HepG2 (cell line): ENCODE data around the gene CCM2. TPM values are rescaled to one million over a fixed set of nuclear protein-coding genes. Genes with fewer than 3 reads are reported as not detected.

Source experiments
- ATAC-seq: fragments of 200-7000 bp; cut with Tn5 transposase; 3 replicates; pipeline ENCODE4 v1.9.1; 2020; ENCODE audit warnings: mild to moderate bottlenecking, moderate library complexity
- BruUV-seq: library from RNA; stranded (reverse); fragments of 400-500 nt; replicated peaks from 2 replicates; lab custom pipeline; 2021; lab: Mats Ljungman, UMichigan
- CTCF ChIA-PET: fragments of 300-600 bp; formaldehyde crosslinking; extraction: SDS; loops from one replicate; lab custom pipeline; 2021; ENCODE audit warnings: low total read pairs, inconsistent platforms, low intra/inter-chr PET ratio; lab: Yijun Ruan, JAX
- POLR2A ChIA-PET: fragments of 350-600 bp; sonication (Branson Sonifier 250); formaldehyde crosslinking; loops from one replicate; lab custom pipeline; 2020; ENCODE audit warnings: antibody characterized with exemption, inconsistent platforms; lab: Yijun Ruan, JAX
- DNase-seq: peaks from one replicate; pipeline ENCODE4 v3.0.0-alpha.2; 2015; ENCODE audit warnings: low spot score
- FAIRE-seq: peaks from 3 replicates; lab custom pipeline; 2011; peaks lifted over from hg19 to GRCh38; lab: Jason Lieb, UNC
- H2AFZ ChIP-seq: one replicate; pipeline ENCODE4 v1.6.1; 2011; ENCODE audit warnings: low read length, inconsistent platforms
- H3K27ac ChIP-seq: fragments of 300-600 bp; 3 replicates; pipeline ENCODE4 v1.8.0; 2011; ENCODE audit warnings: mixed run types, mild to moderate bottlenecking, mixed read lengths, low read length, inconsistent platforms; ENCODE audit not compliant: insufficient read depth; ENCODE audit errors: extremely low read length
- H3K27me3 ChIP-seq, 2 experiments: fragments of 200-600 bp in 1 of 2; 2 replicates in 1 of 2; 3 replicates in 1 of 2; pipeline versions ENCODE4 v1.6.0 to v1.8.0; 2011; ENCODE audit warnings: low read length in 2 of 2, mild to moderate bottlenecking in 2 of 2, moderate library complexity in 2 of 2, inconsistent platforms in 1 of 2; ENCODE audit not compliant: insufficient read depth in 2 of 2, control insufficient read depth in 1 of 2
- H3K36me3 ChIP-seq, 2 experiments: fragments of 200-600 bp in 1 of 2; replicated peaks in 1 of 2; 2 replicates in 1 of 2; 3 replicates in 1 of 2; pipeline versions ENCODE4 v1.5.1 to v1.8.0; 2011; ENCODE audit warnings: low read length in 2 of 2, inconsistent platforms in 1 of 2; ENCODE audit not compliant: insufficient read depth in 2 of 2, control insufficient read depth in 1 of 2
- H3K4me1 ChIP-seq: 2 replicates; pipeline ENCODE4 v1.5.1; 2012; ENCODE audit warnings: low read length, inconsistent platforms; ENCODE audit not compliant: insufficient read depth
- H3K4me2 ChIP-seq: 2 replicates; pipeline ENCODE4 v1.6.0; 2011; ENCODE audit warnings: low read depth, low read length, inconsistent platforms
- H3K4me3 ChIP-seq, 3 experiments: fragments of 200-600 bp in 1 of 3; sonication (generic), shearing (Covaris generic) in 1 of 3; replicated peaks in 1 of 3; 2 replicates each; pipeline ENCODE4 v1.5.1; 2011 to 2016; ENCODE audit warnings: low read length in 3 of 3, inconsistent platforms in 2 of 3, low read depth in 2 of 3, mild to moderate bottlenecking in 2 of 3, control low read depth in 1 of 3, mixed read lengths in 1 of 3; ENCODE audit not compliant: insufficient read depth in 1 of 3
- H3K79me2 ChIP-seq: one replicate; pipeline ENCODE4 v1.6.1; 2011; ENCODE audit warnings: low read length, inconsistent platforms; ENCODE audit not compliant: insufficient read depth
- H3K9ac ChIP-seq: 2 replicates; pipeline ENCODE4 v1.6.0; 2011; ENCODE audit warnings: mild to moderate bottlenecking, low read depth, low read length, inconsistent platforms; ENCODE audit not compliant: insufficient read depth
- H3K9me3 ChIP-seq: 2 replicates; pipeline ENCODE4 v1.5.1; 2012; ENCODE audit warnings: mild to moderate bottlenecking, low read length
- H4K20me1 ChIP-seq: 2 replicates; pipeline ENCODE4 v1.6.0; 2011; ENCODE audit warnings: inconsistent platforms, mild to moderate bottlenecking, low read length, moderate library complexity; ENCODE audit not compliant: insufficient read depth
- ARID5B ChIP-seq: IDR thresholded peaks from 2 replicates; pipeline ENCODE4 v1.4.0; 2020; ENCODE audit warnings: mild to moderate bottlenecking, missing genetic modification reagents
- ASH2L ChIP-seq: fragments of 300-600, 200-600 bp; sonication (generic); IDR thresholded peaks from 2 replicates; pipeline ENCODE4 v1.7.0; 2017; ENCODE audit warnings: low read depth, mild to moderate bottlenecking, moderate library complexity, mixed read lengths, low read length; ENCODE audit not compliant: insufficient read length
- ATF4 ChIP-seq, 2 experiments: fragments of 450-650 bp in 1 of 2; sonication (generic) in 1 of 2; formaldehyde crosslinking; IDR thresholded peaks; 2 replicates each; pipeline versions ENCODE4 v1.5.0 to v1.8.0; 2020 to 2022; ENCODE audit warnings: mild to moderate bottlenecking in 1 of 2, missing genetic modification reagents in 1 of 2
- BCL6 ChIP-seq: IDR thresholded peaks from 2 replicates; pipeline ENCODE4 v1.6.1; 2016; ENCODE audit warnings: missing genetic modification reagents, missing compliant biosample characterization
- CC2D1A ChIP-seq: sonication (generic); formaldehyde crosslinking; IDR thresholded peaks from 2 replicates; pipeline ENCODE4 v1.8.1; 2023; ENCODE audit warnings: mild to moderate bottlenecking, missing genetic modification reagents
- ELF3 ChIP-seq: IDR thresholded peaks from 2 replicates; pipeline ENCODE4 v1.6.1; 2016; ENCODE audit warnings: missing genetic modification reagents, missing compliant biosample characterization
- FLYWCH1 ChIP-seq: sonication (generic); formaldehyde crosslinking; IDR thresholded peaks from 2 replicates; pipeline ENCODE4 v1.8.1; 2023; ENCODE audit warnings: mild to moderate bottlenecking, missing genetic modification reagents
- HDAC6 ChIP-seq: fragments of 200-600 bp; sonication (generic); IDR thresholded peaks from 2 replicates; pipeline ENCODE4 v1.7.0; 2017; ENCODE audit warnings: mild to moderate bottlenecking, antibody characterized with exemption, low read length, low read depth
- HHEX ChIP-seq: IDR thresholded peaks from 2 replicates; pipeline ENCODE4 v1.6.1; 2016; ENCODE audit warnings: control low read depth
- MYC ChIP-seq: sonication (generic); formaldehyde crosslinking; IDR thresholded peaks from 2 replicates; pipeline ENCODE4 v1.9.0; 2021; ENCODE audit warnings: missing genetic modification reagents, borderline replicate concordance
- NFKB2 ChIP-seq: sonication (generic); formaldehyde crosslinking; IDR thresholded peaks from 2 replicates; pipeline ENCODE4 v1.4.0; 2020; ENCODE audit warnings: missing genetic modification reagents, borderline replicate concordance
- TRAFD1 ChIP-seq: sonication (generic); formaldehyde crosslinking; IDR thresholded peaks from 2 replicates; pipeline ENCODE4 v1.5.1; 2020; ENCODE audit warnings: missing genetic modification reagents, mild to moderate bottlenecking, borderline replicate concordance
- TRIM22 ChIP-seq: fragments of 450-650 bp; IDR thresholded peaks from 2 replicates; pipeline ENCODE4 v1.6.1; 2017
- ZBTB34 ChIP-seq: sonication (generic); formaldehyde crosslinking; IDR thresholded peaks from 2 replicates; pipeline ENCODE4 v1.8.0; 2022; ENCODE audit warnings: mild to moderate bottlenecking, missing genetic modification reagents
- ZNF138 ChIP-seq: sonication (generic); formaldehyde crosslinking; IDR thresholded peaks from 2 replicates; pipeline ENCODE4 v1.5.0; 2020; ENCODE audit warnings: mild to moderate bottlenecking, low read depth, missing genetic modification reagents
- ZNF75D ChIP-seq: sonication (generic); formaldehyde crosslinking; IDR thresholded peaks from 2 replicates; pipeline ENCODE4 v1.8.1; 2023; ENCODE audit warnings: missing genetic modification reagents, mild to moderate bottlenecking, borderline replicate concordance
- WGBS: methylation state at CpG from one replicate; pipeline ENCODE4 v1.1.6; 2017; ENCODE audit warnings: low lambda C conversion rate; 5-methylcytosine and 5-hydroxymethylcytosine counted together
- in situ Hi-C: cut with HindIII; loops from 2 replicates; pipeline ENCODE4 v1.10.0; 2017; ENCODE audit warnings: low pct_unique_long_range_greater_than_20kb; ENCODE audit not compliant: extremely low pct_ligation_motif_present
- intact Hi-C: fragments of 100-400 bp; cut with micrococcal nuclease; formaldehyde crosslinking; loops from one replicate; pipeline ENCODE4 v1.10.0; 2022; ENCODE audit not compliant: unreplicated experiment
- polyA plus RNA-seq, 8 experiments: library from polyadenylated mRNA; depleted of rRNA in 3 of 8; stranded (reverse) in 7 of 8; unstranded in 1 of 8; fragments of >200 nt; fragmentation: Illumina TruSeq in 4 of 8; extraction: Trizol in 4 of 8; gene quantifications; 2 replicates each; pipeline versions ENCODE4 v1.2.1 to v1.2.3, GENCODE V29; 2011 to 2016; ENCODE audit warnings: low read depth in 4 of 8, missing spikeins in 1 of 8, mixed read lengths in 1 of 8; ENCODE audit not compliant: insufficient read depth in 1 of 8
- total RNA-seq, 5 experiments: library from RNA; depleted of rRNA; stranded (reverse); fragments of >200 nt; fragmentation: Illumina TruSeq; extraction: Trizol; gene quantifications; 2 replicates each; pipeline ENCODE4 v1.2.3, GENCODE V29; 2016; ENCODE audit warnings: low read depth in 1 of 5

Gene CCM2
- total and polyA plus RNA-seq, 2 of the 13 experiments (the other 11 are each of a cell fraction or from before 2014, with no cell fraction given), result 13.7 to 15.8 TPM

GRCh38 chr7:45035371-45035770, 35.4 kb downstream of the CCM2 start:
- ChIA-PET CTCF (no interaction called here), POLR2A (interaction anchor here (1.1 to 1.8 kb wide), 3 partner anchors 8 to 62 kb away, joined by 3 to 9 read pairs (median 3); no protein-coding TSS in a partner anchor)
- Histone ChIP-seq H3K27ac (no peak overlapping the region), H3K9ac (no peak overlapping the region), H3K9me3 (no peaks in the 10 kb centered on the region), H3K27me3 (no peaks in the 10 kb centered on the region), H3K4me2 (peak overlapping the region; percentile 3; the same call in 1 of the 2 replicates), H3K4me3 (no peak overlapping the region), H3K36me3 (no peaks in the 10 kb centered on the region), H2AFZ (no peak overlapping the region), H4K20me1 (no peaks in the 10 kb centered on the region), H3K79me2 (peaks cover 12% of the 10 kb centered on the region), H3K4me1 (peaks cover 70% of the 10 kb centered on the region)
- in situ Hi-C loops, result no loop called here
- DNase-seq (no peak), FAIRE-seq (no peak), ATAC-seq (no peak)
- intact Hi-C loops, result no loop called here
- WGBS, result 95% methylated on average over 5 of the region's 5 CpGs
- no TSS peak for BruUV-seq
- TF ChIP-seq ZBTB34, result no peak
- TF ChIP-seq FLYWCH1 (CRISPR knock-in tag), result no peak
- TF ChIP-seq HHEX (CRISPR knock-in tag), result no peak
- no peak for TF ChIP-seq BCL6 (CRISPR knock-in tag)
- no peak for TF ChIP-seq HDAC6
- no peak for TF ChIP-seq ZNF75D (CRISPR knock-in tag)
- TF ChIP-seq CC2D1A (CRISPR knock-in tag), result no peak
- TF ChIP-seq TRIM22, result no peak
- TF ChIP-seq ELF3, result no peak
- TF ChIP-seq ARID5B, result no peak
- TF ChIP-seq TRAFD1 (CRISPR knock-in tag), result no peak
- TF ChIP-seq ATF4 (CRISPR knock-in tag; IDR thresholded peaks at IDR 0.05), result no peak
- no peak for TF ChIP-seq NFKB2
- TF ChIP-seq ZNF138, result no peak
- no peak for TF ChIP-seq ASH2L
- TF ChIP-seq MYC (CRISPR knock-in tag), result no peak
